ENCODE data around the gene PCDHA1.

PCDHA1 gene

DNA sequence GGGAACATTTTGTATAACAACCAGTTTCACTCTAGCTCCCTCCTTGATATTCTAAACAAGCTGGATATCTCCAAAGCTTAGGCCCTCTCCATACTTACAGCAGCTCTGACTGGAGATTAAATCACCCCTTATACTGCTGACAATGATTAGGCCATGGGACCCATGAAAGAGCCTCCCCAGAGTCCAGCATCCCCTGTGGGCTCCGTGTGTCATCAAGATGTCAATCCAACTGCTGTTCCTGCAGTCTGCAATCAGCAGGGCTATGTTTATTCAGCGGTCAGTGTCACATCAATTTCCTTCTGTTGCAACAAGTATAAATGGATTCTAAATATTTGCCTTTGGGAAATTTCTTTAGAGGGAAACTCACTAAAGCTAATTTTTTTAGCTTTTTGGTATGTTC, 206.9 kb downstream of the PCDHA1 start:
- DNase-seq: no peak

DNA sequence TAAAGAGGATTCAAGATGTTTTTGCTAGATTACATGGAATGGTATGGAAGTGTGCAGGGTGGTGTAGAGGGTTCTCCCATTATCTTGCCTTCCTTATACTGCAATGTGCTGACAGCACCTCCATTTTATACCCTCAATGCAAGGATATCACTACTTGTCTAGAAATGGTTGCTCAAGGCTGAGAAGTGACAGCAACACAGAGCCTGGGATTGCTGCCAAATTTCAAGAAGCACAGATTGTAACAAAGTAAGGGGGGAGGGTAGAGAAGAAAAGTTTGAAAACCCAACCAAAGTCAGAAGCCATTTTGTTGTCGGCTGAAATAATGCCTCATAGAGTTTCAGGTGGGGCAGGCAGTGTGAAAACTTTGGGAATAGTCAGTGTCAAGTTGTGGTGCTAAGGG, 210.1 kb downstream of the PCDHA1 start:
- no peak for DNase-seq

DNA sequence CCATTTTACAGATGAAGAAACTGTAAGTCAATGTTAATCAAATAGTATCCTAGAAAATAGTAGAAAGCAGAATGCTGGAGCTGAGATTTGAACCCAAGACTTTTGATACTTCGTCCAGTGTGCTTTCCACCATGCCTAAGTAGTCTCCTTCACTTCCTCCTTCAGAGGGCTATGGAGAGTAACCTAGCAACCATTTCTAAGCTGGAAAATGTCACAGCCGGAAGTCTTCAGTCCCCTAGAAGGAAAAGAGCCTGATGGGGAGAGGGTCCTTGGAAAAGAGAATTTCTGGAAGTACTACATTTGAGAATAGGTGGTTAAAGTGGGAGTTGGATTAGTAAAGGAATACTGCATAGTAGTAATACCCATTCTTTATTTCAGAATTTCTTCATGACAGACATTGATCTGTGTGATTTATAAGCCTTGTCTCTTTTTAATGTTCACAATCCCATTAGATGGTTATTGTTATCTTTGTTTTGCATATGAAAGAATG, 213.0 kb downstream of the PCDHA1 start:
- DNase-seq: no peak

GRCh38 chr5:141001446-141001843, 215.5 kb downstream of the PCDHA1 start:
- no peak for DNase-seq

DNA sequence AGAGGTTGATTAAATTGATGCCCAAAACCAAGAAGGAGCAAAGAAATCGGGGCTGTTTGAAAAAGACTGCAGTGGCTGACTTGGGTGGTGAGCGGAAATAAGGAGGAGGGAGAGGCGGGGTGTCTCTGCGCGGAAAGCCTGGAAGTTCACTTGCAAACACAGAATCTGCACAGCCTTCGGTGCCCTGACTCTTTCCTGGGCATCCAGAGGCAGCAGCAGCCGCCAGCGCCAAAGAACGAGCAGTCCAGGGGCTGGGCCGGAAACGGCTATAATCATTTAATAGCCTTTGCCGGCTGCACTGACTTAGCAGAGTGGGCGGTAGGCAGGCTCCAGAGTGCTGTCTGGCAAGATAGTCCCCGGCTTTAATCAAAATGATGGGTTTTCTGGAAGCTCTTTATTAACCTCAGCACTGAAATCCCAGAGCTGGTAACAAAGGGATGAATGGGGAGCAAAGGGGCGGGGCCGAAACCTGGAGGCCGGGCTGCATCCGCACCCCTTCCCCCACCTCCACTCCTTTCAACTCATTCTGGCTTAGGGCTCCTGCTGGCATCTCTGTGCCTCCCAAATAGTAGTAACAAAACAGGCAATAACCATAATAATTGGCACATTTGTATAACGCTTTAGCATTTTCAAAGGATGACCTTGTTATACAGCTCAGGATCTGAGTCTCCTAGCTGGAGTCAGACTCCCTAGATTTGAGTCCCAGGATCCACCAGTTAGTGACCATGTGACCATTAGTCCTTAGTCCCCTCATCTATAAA, 216.1 kb downstream of the PCDHA1 start:
- DNase-seq: no peak

GRCh38 chr5:141002605-141002965, 216.6 kb downstream of the PCDHA1 start:
- DNase-seq: no peak

DNA sequence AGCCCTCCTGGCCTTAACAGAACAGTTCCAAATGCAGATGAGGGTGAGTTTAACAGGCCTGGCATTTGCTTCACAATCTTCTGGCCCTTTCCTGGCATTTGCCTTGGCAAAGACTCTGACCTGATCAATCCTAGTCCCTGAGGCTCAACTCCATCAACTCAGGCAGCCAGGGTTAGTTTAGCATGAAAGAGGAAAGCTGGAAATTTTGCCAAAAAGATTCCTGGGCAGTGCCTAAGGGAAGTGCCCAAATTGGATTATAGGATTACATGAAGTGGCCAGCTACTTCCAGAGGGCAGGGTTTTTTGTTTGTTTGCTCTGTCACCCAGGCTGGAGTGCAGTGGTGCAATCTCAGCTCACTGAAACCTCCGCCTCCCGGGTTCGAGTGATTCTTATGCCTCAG, 217.1 kb downstream of the PCDHA1 start:
- no peak for DNase-seq

GRCh38 chr5:141003791-141004611, 218.1 kb downstream of the PCDHA1 start:
- no peak for DNase-seq

- no peak for DNase-seq
These were observed 221.9 kb downstream of the PCDHA1 start for GRCh38 chr5:141007791-141008190.

GRCh38 chr5:141010047-141010793, 224.3 kb downstream of the PCDHA1 start:
- DNase-seq: no peak

GRCh38 chr5:141017943-141018342, 232.0 kb downstream of the PCDHA1 start:
- DNase-seq: no peak

GRCh38 chr5:141022384-141022783, 236.4 kb downstream of the PCDHA1 start:
- DNase-seq: no peak

DNA sequence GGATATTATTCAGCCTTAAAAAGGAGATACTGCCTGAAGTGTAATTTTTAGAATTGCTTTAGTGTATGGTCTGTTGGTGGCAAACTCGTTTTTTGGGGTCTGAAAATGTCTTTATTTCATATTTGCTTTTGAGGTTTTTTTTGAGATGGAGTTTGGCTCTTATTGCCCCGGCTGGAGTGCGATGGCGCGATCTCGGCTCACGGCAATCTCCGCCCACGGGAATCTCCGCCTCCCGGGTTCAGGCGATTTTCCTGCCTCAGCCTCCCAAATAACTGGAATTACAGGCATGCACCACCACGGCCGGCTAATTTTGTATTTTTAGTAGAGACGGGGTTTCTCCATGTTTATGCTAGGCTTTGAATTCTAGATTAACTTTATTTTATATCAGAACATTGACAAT, 245.1 kb downstream of the PCDHA1 start:
- DNase-seq: no peak

GRCh38 chr5:141032626-141033025, 246.7 kb downstream of the PCDHA1 start:
- no peak for DNase-seq

DNA sequence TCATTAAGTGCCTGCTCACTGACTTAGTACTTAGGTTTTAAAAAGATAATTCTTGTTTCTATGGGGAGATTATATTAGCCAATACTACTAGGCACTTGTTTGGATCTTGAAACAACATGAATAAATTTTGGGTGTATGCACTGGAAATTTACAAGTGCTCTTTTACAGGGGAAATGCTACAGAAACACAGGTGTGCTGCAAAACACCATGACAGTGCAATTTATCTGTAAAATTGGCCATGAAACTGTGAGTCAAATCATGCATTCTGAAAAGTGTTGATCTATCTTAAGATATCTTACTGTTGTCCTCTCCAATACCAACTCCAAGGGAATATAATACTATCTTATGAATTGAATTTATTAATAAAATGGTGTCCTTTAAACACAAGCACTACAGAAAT, 253.1 kb downstream of the PCDHA1 start:
- no peak for DNase-seq

DNA sequence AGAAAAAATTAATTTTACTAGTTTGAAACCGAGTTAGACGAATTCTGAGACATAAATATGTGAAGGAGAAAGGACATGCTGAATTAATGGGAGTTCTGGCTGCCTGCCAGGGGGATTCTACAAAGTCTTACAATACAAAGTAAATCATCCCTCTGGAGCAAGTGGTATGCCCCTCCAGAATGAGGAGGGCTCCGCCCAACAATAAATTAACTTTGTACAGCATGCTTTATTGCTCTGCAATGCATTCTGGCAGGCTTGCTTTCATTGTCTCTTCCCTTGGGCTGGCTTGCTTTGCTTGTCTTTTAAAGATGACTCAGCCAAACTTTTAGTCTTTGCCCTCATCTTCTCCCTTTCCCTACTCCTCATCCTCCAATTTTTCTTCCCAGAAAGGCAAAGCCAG, 253.6 kb downstream of the PCDHA1 start:
- DNase-seq: no peak

- no peak for DNase-seq
These were observed 254.3 kb downstream of the PCDHA1 start for GRCh38 chr5:141040093-141040770.

- DNase-seq: peak; percentile 42
These were observed 255.0 kb downstream of the PCDHA1 start for GRCh38 chr5:141040771-141041426.

DNA sequence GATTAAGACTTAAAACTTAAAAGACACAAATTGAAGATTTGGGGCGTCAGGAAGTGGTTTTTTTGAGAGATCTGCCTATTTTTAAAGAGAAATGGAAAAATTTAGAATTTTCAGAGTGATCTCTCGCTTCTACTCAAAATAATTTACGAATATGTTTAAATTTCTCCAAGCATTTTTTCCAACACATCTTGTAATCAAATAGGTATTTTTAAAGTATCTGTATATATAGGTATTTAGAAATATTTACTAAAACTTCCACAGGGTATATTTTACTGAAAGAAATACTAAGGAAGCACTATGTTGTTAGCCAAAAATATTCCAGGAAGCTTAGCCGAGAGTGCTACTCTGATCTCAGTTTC, 255.5 kb downstream of the PCDHA1 start:
- DNase-seq: no peak

- DNase-seq: no peak
These were observed 256.6 kb downstream of the PCDHA1 start for GRCh38 chr5:141042555-141042954.

DNA sequence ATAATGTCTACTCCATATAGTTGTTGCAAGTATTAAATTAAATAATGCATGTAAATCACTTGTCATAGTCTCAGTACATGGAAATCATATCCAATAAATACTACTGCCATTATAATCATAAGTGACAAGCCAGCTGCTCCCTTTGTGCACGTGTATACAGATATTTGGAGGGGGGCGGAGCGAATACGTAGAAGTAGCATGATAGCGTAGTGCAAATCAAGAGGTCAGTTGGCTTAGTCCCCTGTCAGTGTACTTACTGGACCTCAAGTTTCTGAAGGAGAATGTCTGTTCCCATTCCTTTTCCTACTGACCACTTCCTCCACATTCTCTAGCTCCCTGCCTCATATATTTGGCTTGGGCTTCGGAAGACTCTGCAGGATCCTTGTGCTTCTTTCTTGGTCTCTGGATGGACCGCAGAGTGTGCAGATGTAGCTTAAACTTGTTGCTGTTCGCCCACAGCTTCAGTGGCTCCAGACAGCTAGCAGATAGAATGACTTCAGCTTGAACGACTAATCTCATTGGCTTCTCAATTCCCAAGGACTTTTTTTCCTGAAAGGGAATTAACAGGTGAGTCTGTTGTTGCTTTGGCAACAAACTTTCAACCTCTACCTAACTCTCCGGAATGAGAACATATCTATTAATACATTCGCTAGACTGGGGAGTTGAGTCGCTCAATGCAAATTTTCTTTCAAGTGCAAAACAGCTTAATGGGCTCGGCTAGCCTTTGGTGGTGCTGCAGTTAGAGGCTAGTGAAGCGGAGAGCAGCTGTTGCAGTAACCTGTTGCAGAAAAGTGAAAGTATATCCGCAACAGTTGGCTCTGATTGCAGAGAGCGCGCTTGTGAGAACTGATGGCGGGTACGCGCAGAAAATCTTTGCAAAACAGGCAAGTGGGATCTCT, 264.9 kb downstream of the PCDHA1 start, which contains the start of gene PCDHB1:
TSS of gene PCDHB1 (plus strand) at position 753 of the 899 bp plus-strand sequence. CDS start at position 850, 97 bp downstream.
- no peak for DNase-seq
